IMR-90 (cell line): ENCODE results near the gene ABCF1. TPM values are rescaled to one million over a fixed set of nuclear protein-coding genes. Genes with fewer than 3 reads are reported as not detected.

ENCODE experiments used
- ATAC-seq: fragments of 200-7000 bp; cut with Tn5 transposase; 2 replicates; pipeline ENCODE4 v1.9.1; 2020; ENCODE audit warnings: low read depth, mild to moderate bottlenecking, moderate library complexity
- BruUV-seq: library from RNA; stranded (reverse); fragments of 400-500 nt; replicated peaks from 2 replicates; lab custom pipeline; 2021; lab: Mats Ljungman, UMichigan
- CTCF ChIA-PET: fragments of 300-600 bp; formaldehyde crosslinking; extraction: SDS; loops from one replicate; lab custom pipeline; 2021; ENCODE audit warnings: antibody characterized with exemption; lab: Yijun Ruan, JAX
- POLR2A ChIA-PET: fragments of 300-600 bp; sonication (Branson Sonifier 250); formaldehyde crosslinking; loops from one replicate; lab custom pipeline; 2022; ENCODE audit warnings: antibody characterized with exemption; ENCODE audit not compliant: unreplicated experiment; lab: Charles Lee
- DNase-seq: peaks from one replicate; pipeline ENCODE4 v3.0.0; 2013
- H2AFZ ChIP-seq: replicated peaks from 2 replicates; pipeline ENCODE3; 2013; ENCODE audit warnings: low read length, mild to moderate bottlenecking; ENCODE audit not compliant: poor library complexity
- H2AK5ac ChIP-seq: 2 replicates; pipeline ENCODE4 v1.6.1; 2013; ENCODE audit warnings: low read depth, low read length, inconsistent platforms
- H2AK9ac ChIP-seq: replicated peaks from 2 replicates; pipeline ENCODE3; 2013; ENCODE audit warnings: mild to moderate bottlenecking, low read depth, low read length, moderate library complexity; ENCODE audit not compliant: poor library complexity
- H2BK120ac ChIP-seq: 2 replicates; pipeline ENCODE4 v1.6.1; 2013; ENCODE audit warnings: low read depth, low read length, inconsistent platforms
- H2BK15ac ChIP-seq: 3 replicates; pipeline ENCODE4 v1.6.1; 2013; ENCODE audit warnings: low read depth, low read length, inconsistent platforms
- H2BK20ac ChIP-seq: 2 replicates; pipeline ENCODE4 v1.6.1; 2013; ENCODE audit warnings: low read depth, mild to moderate bottlenecking, inconsistent platforms, low read length, moderate library complexity
- H2BK5ac ChIP-seq: 2 replicates; pipeline ENCODE4 v1.6.1; 2013; ENCODE audit warnings: mild to moderate bottlenecking, low read depth, low read length, inconsistent platforms; ENCODE audit not compliant: poor library complexity, severe bottlenecking
- H3K14ac ChIP-seq: replicated peaks from 2 replicates; pipeline ENCODE4 v1.6.1; 2013; ENCODE audit warnings: low read depth, low read length, inconsistent platforms
- H3K18ac ChIP-seq: 2 replicates; pipeline ENCODE4 v1.6.1; 2013; ENCODE audit warnings: low read depth, low read length, control low read depth
- H3K23ac ChIP-seq: 2 replicates; pipeline ENCODE4 v1.6.1; 2013; ENCODE audit warnings: low read depth, low read length, inconsistent platforms
- H3K27ac ChIP-seq: 2 replicates; pipeline ENCODE4 v1.5.1; 2013; ENCODE audit warnings: mild to moderate bottlenecking, control low read depth, low read length; ENCODE audit not compliant: insufficient read depth
- H3K27me3 ChIP-seq: 2 replicates; pipeline ENCODE4 v1.6.1; 2013; ENCODE audit warnings: low read length; ENCODE audit not compliant: control insufficient read depth, insufficient read depth
- H3K36me3 ChIP-seq: 2 replicates; pipeline ENCODE4 v1.6.1; 2013; ENCODE audit warnings: low read length, mixed read lengths; ENCODE audit not compliant: control insufficient read depth, insufficient read depth
- H3K4ac ChIP-seq: 2 replicates; pipeline ENCODE4 v1.6.1; 2013; ENCODE audit warnings: low read depth, low read length, inconsistent platforms
- H3K4me1 ChIP-seq: 2 replicates; pipeline ENCODE4 v1.6.1; 2013; ENCODE audit warnings: low read length, mixed read lengths; ENCODE audit not compliant: control insufficient read depth, insufficient read depth
- H3K4me2 ChIP-seq: 2 replicates; pipeline ENCODE4 v1.6.1; 2013; ENCODE audit warnings: low read depth, mild to moderate bottlenecking, control low read depth, low read length, moderate library complexity
- H3K4me3 ChIP-seq: 2 replicates; pipeline ENCODE4 v1.5.1; 2013; ENCODE audit warnings: low read depth, mild to moderate bottlenecking, control low read depth, low read length, moderate library complexity; ENCODE audit not compliant: insufficient read depth
- H3K56ac ChIP-seq: 2 replicates; pipeline ENCODE4 v1.6.1; 2013; ENCODE audit warnings: low read length, inconsistent platforms; ENCODE audit not compliant: insufficient read depth; ENCODE audit errors: extremely low read depth
- H3K79me1 ChIP-seq, 2 experiments: 2 replicates each; pipeline ENCODE4 v1.6.1; 2013; ENCODE audit warnings: low read length in 2 of 2, inconsistent platforms in 1 of 2, low read depth in 1 of 2
- H3K9ac ChIP-seq: 2 replicates; pipeline ENCODE4 v1.6.1; 2013; ENCODE audit warnings: low read depth, low read length, control low read depth
- H3K9me1 ChIP-seq: 2 replicates; pipeline ENCODE4 v1.6.1; 2013; ENCODE audit warnings: low read length, inconsistent platforms; ENCODE audit not compliant: insufficient read depth
- H3K9me3 ChIP-seq: 2 replicates; pipeline ENCODE4 v1.6.1; 2013; ENCODE audit warnings: low read length; ENCODE audit not compliant: control insufficient read depth, insufficient read depth
- H4K20me1 ChIP-seq: 2 replicates; pipeline ENCODE4 v1.6.1; 2013; ENCODE audit warnings: low read length, inconsistent platforms; ENCODE audit not compliant: insufficient read depth
- H4K5ac ChIP-seq: 2 replicates; pipeline ENCODE4 v1.6.1; 2013; ENCODE audit warnings: mild to moderate bottlenecking, low read depth, low read length, control low read depth
- H4K8ac ChIP-seq, 2 experiments: 2 replicates each; pipeline ENCODE4 v1.6.1; 2013; ENCODE audit warnings: low read depth in 2 of 2, low read length in 2 of 2, control low read depth in 1 of 2, inconsistent platforms in 1 of 2
- H4K91ac ChIP-seq: 2 replicates; pipeline ENCODE4 v1.6.1; 2013; ENCODE audit warnings: low read depth, low read length, inconsistent platforms; ENCODE audit not compliant: insufficient read depth
- CEBPB ChIP-seq: IDR thresholded peaks from 2 replicates; pipeline ENCODE4 v1.6.1; 2012; ENCODE audit warnings: low read depth, low read length, improper control_type of control experiment
- CTCF ChIP-seq: conservative IDR thresholded peaks from 2 replicates; pipeline ENCODE4 v1.5.1; 2012; ENCODE audit warnings: mild to moderate bottlenecking, low read depth, low read length, improper control_type of control experiment
- FOS ChIP-seq: fragments of 150-350 bp; IDR thresholded peaks from 2 replicates; pipeline ENCODE4 v1.6.1; 2016; ENCODE audit warnings: low read depth, low read length
- MAFK ChIP-seq: IDR thresholded peaks from 2 replicates; pipeline ENCODE4 v1.6.1; 2012; ENCODE audit warnings: low read depth, low read length, improper control_type of control experiment
- MXI1 ChIP-seq: IDR thresholded peaks from 2 replicates; pipeline ENCODE4 v1.6.1; 2012; ENCODE audit warnings: low read depth, mild to moderate bottlenecking, low read length, moderate library complexity, borderline replicate concordance
- NFE2L2 ChIP-seq: fragments of 150-350 bp; IDR thresholded peaks from 2 replicates; pipeline ENCODE4 v1.6.1; 2016; ENCODE audit warnings: low read depth, mild to moderate bottlenecking, low read length
- POLR2A ChIP-seq: IDR thresholded peaks from 2 replicates; pipeline ENCODE4 v1.6.1; 2012; ENCODE audit warnings: mild to moderate bottlenecking, low read depth, low read length
- RCOR1 ChIP-seq: IDR thresholded peaks from 2 replicates; pipeline ENCODE4 v1.6.1; 2012; ENCODE audit warnings: mild to moderate bottlenecking, low read length, improper control_type of control experiment; ENCODE audit not compliant: insufficient replicate concordance
- RFX5 ChIP-seq: IDR thresholded peaks from 2 replicates; pipeline ENCODE4 v1.8.0; 2012; ENCODE audit warnings: low read depth, mild to moderate bottlenecking, low read length, moderate library complexity
- SMC3 ChIP-seq: fragments of 150-350 bp; IDR thresholded peaks from 2 replicates; pipeline ENCODE4 v1.6.1; 2016; ENCODE audit warnings: low read depth, mild to moderate bottlenecking, antibody characterized with exemption, low read length, moderate library complexity
- USF2 ChIP-seq: fragments of 150-350 bp; IDR thresholded peaks from 2 replicates; pipeline ENCODE4 v1.6.1; 2017; ENCODE audit warnings: mild to moderate bottlenecking, antibody characterized with exemption, low read length, low read depth
- WGBS, 2 experiments: methylation state at CpG; one replicate each; pipeline versions ENCODE4 v1.1.5 to v1.1.7; 2013; ENCODE audit warnings: missing lambda C conversion rate in 2 of 2; ENCODE audit not compliant: insufficient read length in 1 of 2; ENCODE audit errors: extremely low coverage in 2 of 2; 5-methylcytosine and 5-hydroxymethylcytosine counted together
- dilution Hi-C: fragments of 300-500 bp; cut with HindIII; formaldehyde crosslinking; loops from one replicate; pipeline ENCODE4 v1.14.3; 2018; ENCODE audit warnings: low sequenced_read_pairs; ENCODE audit not compliant: unreplicated experiment
- in situ Hi-C: fragments of 300-500 bp; cut with MboI; formaldehyde crosslinking; loops from 3 replicates; pipeline ENCODE4 v1.14.3; 2019; ENCODE audit warnings: low sequenced_read_pairs, inconsistent platforms, mixed read lengths
- intact Hi-C: fragments of 100-400 bp; cut with micrococcal nuclease; formaldehyde crosslinking; loops from 2 replicates; pipeline ENCODE4 v1.10.0; 2022
- polyA plus RNA-seq, 3 experiments: library from polyadenylated mRNA; depleted of rRNA; stranded (reverse); fragments of >200 nt; gene quantifications; 2 replicates each; pipeline ENCODE4 v1.2.3, GENCODE V29; 2012; ENCODE audit warnings: low replicate concordance in 1 of 3
- total RNA-seq: library from RNA; depleted of rRNA; stranded (reverse); fragments of >200 nt; gene quantifications from 2 replicates; pipeline ENCODE4 v1.2.3, GENCODE V29; 2012

The ABCF1 gene
- total and polyA plus RNA-seq, 2 of the 4 experiments (the other 2 are of a cell fraction) = 39.1 to 48.6 TPM

GRCh38 chr6:30612213-30612612, 41.0 kb downstream of the ABCF1 start:
- H4K91ac ChIP-seq = no peak overlapping the region
- H2AK9ac ChIP-seq = no peak overlapping the region
- intact Hi-C loops = no loop called here
- peaks cover 10% of the 10 kb centered on the region; the same call in 1 of the 2 replicates for H3K9me1 ChIP-seq
- no peak overlapping the region for H3K4ac ChIP-seq
- H3K9me3 ChIP-seq = no peaks in the 10 kb centered on the region
- ATAC-seq (0 out of 2 replicates have a peak, but pooled peaks have one; percentile 1), DNase-seq (peak; percentile 57)
- H3K4me2 ChIP-seq = no peak overlapping the region
- no peak overlapping the region for H4K8ac ChIP-seq
- H3K18ac ChIP-seq = no peak overlapping the region
- no CpG with 5 or more reads among the region's 1 CpG for WGBS, 2 experiments
- no peak overlapping the region for H2AK5ac ChIP-seq
- H3K4me3 ChIP-seq = no peak overlapping the region
- no peak overlapping the region for H2BK15ac ChIP-seq
- H2AFZ ChIP-seq = no peak overlapping the region
- peaks cover 6% of the 10 kb centered on the region for H3K4me1 ChIP-seq
- ChIA-PET CTCF (interaction anchor here (0.9 to 1.8 kb wide), 2 partner anchors 12 to 15 kb away, joined by 3 to 6 read pairs; no protein-coding TSS in a partner anchor), POLR2A (interaction anchor here (0.9 to 2.2 kb wide), 4 partner anchors 13 to 111 kb away, joined by 3 to 14 read pairs (median 4); no protein-coding TSS in a partner anchor)
- H3K27ac ChIP-seq = no peak overlapping the region
- H4K5ac ChIP-seq = no peak overlapping the region
- dilution Hi-C loops = no loop called here
- no peak overlapping the region for H3K56ac ChIP-seq
- peaks cover 58% of the 10 kb centered on the region for H4K20me1 ChIP-seq
- no peaks in the 10 kb centered on the region for H3K27me3 ChIP-seq
- no peak overlapping the region for H2BK120ac ChIP-seq
- H3K14ac ChIP-seq = no peak overlapping the region
- no peak overlapping the region for H2BK20ac ChIP-seq
- H3K23ac ChIP-seq = no peak overlapping the region
- H2BK5ac ChIP-seq = no peak overlapping the region
- in situ Hi-C loops = no loop called here
- H3K79me1 ChIP-seq = peaks cover 35 to 59% of the 10 kb centered on the region in 2 experiments
- no TSS peak for BruUV-seq
- no peak for TF ChIP-seq MAFK
- TF ChIP-seq RCOR1 = no peak
- TF ChIP-seq NFE2L2 = no peak
- peak; percentile 45 for TF ChIP-seq CTCF
- TF ChIP-seq MXI1 = no peak
- TF ChIP-seq CEBPB = no peak
- no peak for TF ChIP-seq POLR2A
- no peak for TF ChIP-seq FOS
- no peak for TF ChIP-seq USF2
- TF ChIP-seq RFX5 = no peak
- TF ChIP-seq SMC3 = peak; percentile 12; the same call in 1 of the 2 replicates
- no peak overlapping the region for H3K9ac ChIP-seq
- peaks cover 35% of the 10 kb centered on the region for H3K36me3 ChIP-seq
